Kidney epithelial cell (primary cell): ENCODE measurements around the gene AP3B1. TPM values are rescaled to one million over a fixed set of nuclear protein-coding genes. Genes with fewer than 3 reads are reported as not detected.
A peak's percentile ranks its signal among the peaks of the same experiment; 100 is the strongest.

ENCODE experiments used
- DNase-seq: peaks from one replicate; pipeline ENCODE4 v3.0.0-alpha.2; 2010; ENCODE audit warnings: low read depth
- H3K27me3 ChIP-seq: 2 replicates; pipeline ENCODE4 v1.6.0; 2011; ENCODE audit warnings: low read length; ENCODE audit not compliant: control insufficient read depth, insufficient read depth
- H3K36me3 ChIP-seq: 2 replicates; pipeline ENCODE4 v1.5.1; 2011; ENCODE audit warnings: low read length; ENCODE audit not compliant: control insufficient read depth, insufficient read depth
- H3K4me3 ChIP-seq: 2 replicates; pipeline ENCODE4 v1.5.1; 2011; ENCODE audit warnings: low read depth, mild to moderate bottlenecking, control low read depth, low read length
- total RNA-seq: library from RNA; depleted of rRNA; stranded (reverse); fragments of >200 nt; gene quantifications from 2 replicates; pipeline ENCODE4 v1.2.3, GENCODE V29; 2015
- TF ChIP-seq, protein P1 (sequence below): IDR thresholded peaks from 2 replicates; pipeline ENCODE4 v1.5.1; 2011; ENCODE audit warnings: mild to moderate bottlenecking, moderate library complexity, low read length, control low read depth, inconsistent platforms; ENCODE audit not compliant: insufficient read depth, poor library complexity, severe bottlenecking

AP3B1 gene
- total RNA-seq, 1 donor from 2014 or later, result 36.4 TPM

DNA sequence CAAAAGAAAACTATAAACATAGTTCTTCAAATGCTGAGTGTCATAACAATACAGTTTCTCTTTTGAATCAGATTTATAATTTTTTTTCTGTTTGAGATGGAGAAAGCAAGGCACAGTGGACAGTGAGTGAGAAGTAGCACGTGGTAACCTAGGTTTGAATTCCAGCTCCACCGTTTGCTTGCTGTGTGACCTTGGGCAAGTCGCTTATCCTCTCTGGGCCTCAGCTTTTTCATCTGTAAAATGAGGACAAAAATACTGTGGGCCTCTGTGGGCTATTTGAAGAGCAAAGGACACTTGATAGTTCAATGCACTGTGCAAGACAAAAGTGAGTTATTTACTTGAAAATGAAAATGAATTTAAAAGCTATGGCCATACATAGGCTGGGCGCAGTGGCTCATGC, 330.7 kb downstream of the AP3B1 start:
- Histone ChIP-seq H3K36me3 (no peaks in the 10 kb centered on the region), H3K27me3 (peaks cover 10% of the 10 kb centered on the region), H3K4me3 (no peak overlapping the region)
- DNase-seq, result no peak
- TF ChIP-seq, protein P1, sequence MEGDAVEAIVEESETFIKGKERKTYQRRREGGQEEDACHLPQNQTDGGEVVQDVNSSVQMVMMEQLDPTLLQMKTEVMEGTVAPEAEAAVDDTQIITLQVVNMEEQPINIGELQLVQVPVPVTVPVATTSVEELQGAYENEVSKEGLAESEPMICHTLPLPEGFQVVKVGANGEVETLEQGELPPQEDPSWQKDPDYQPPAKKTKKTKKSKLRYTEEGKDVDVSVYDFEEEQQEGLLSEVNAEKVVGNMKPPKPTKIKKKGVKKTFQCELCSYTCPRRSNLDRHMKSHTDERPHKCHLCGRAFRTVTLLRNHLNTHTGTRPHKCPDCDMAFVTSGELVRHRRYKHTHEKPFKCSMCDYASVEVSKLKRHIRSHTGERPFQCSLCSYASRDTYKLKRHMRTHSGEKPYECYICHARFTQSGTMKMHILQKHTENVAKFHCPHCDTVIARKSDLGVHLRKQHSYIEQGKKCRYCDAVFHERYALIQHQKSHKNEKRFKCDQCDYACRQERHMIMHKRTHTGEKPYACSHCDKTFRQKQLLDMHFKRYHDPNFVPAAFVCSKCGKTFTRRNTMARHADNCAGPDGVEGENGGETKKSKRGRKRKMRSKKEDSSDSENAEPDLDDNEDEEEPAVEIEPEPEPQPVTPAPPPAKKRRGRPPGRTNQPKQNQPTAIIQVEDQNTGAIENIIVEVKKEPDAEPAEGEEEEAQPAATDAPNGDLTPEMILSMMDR, result no peak

DNA sequence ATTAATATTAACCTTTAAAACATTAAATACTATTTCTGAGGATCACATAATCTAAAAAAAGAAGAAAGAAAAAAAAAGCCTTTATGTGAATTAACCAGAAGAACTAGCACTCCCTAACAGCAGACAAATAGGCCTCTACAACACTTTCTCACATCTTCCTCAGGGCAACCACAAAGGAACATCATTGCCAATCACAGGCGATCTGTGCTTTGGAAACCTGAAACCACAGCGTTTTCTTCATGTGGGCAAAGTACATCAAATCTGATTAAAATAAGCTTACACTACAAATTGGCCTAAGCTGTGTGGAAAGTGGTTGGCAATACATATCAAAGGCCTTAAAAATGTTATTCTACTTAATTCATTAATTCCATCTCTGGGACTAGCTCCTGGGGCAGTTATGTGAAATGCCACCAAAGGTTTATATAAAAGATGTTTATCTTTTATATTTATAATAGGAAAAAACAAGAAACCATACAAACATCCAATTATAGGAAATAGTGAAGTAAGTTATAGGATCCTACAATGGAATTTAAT, 333.6 kb downstream of the AP3B1 start:
- TF ChIP-seq, protein P1, result no peak
- H3K27me3 ChIP-seq, result peaks cover 25% of the 10 kb centered on the region

DNA sequence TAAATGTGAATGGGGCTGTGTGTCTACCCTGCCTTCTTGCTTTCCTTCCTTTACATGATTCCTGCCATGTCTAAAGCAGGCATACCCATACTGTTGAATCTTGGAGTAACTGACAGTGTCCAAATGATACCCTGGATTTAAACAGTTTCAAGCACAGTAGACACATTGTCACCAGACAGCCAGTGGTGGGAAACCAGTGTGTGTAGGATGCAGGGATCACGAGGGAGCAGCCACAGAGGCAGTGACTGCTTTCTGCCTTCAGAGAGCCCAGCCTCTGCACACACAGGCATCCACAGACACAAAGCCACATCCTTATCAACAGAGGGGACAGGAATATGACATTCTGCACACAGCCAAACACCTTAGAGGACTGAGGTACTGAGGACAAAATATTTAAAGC, 334.2 kb downstream of the AP3B1 start:
- H3K36me3 ChIP-seq, result no peaks in the 10 kb centered on the region
- H3K27me3 ChIP-seq, result peaks cover 25% of the 10 kb centered on the region
- TF ChIP-seq, protein P1, result no peak
- H3K4me3 ChIP-seq, result no peak overlapping the region
- no peak for DNase-seq

More for the DNA sequence above, 333.6 kb downstream of the AP3B1 start:
- DNase-seq, result no peak
- Histone ChIP-seq H3K4me3 (no peak overlapping the region), H3K36me3 (no peaks in the 10 kb centered on the region)

DNA sequence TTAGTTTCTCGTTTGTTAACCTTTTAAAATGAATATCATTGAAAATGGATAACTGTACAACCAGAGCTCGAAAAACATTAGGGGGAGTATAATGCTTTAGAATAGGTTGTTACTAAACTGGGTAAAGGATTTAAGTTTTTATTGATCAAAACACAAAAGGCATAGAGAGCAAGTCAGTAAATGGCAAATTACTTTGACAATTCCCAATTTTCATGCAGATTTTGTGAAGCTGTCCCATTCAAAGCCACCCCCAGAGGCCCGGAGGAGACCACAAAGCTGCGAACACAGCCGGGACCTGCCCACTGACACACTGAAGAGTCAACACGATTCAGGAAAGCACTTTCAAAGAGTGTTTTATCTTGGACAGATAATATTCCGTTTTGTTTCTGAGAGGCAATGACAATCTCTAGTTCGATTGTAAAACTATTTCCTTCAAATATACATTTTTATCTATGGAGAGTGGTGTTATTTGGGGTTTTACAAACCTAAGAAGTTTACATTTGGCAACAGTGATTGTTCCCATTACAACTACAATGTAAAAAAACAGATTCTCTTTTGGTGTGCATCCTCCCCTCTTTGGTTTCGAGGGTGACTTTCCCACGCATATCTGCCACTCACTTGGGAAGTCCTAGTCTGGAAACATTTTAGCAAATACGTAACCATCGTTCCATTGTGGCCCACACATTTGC, 335.7 kb downstream of the AP3B1 start:
- TF ChIP-seq, protein P1, result no peak
- peaks cover 25% of the 10 kb centered on the region for H3K27me3 ChIP-seq
- no peak overlapping the region for H3K4me3 ChIP-seq
- DNase-seq, result no peak
- no peaks in the 10 kb centered on the region for H3K36me3 ChIP-seq

DNA sequence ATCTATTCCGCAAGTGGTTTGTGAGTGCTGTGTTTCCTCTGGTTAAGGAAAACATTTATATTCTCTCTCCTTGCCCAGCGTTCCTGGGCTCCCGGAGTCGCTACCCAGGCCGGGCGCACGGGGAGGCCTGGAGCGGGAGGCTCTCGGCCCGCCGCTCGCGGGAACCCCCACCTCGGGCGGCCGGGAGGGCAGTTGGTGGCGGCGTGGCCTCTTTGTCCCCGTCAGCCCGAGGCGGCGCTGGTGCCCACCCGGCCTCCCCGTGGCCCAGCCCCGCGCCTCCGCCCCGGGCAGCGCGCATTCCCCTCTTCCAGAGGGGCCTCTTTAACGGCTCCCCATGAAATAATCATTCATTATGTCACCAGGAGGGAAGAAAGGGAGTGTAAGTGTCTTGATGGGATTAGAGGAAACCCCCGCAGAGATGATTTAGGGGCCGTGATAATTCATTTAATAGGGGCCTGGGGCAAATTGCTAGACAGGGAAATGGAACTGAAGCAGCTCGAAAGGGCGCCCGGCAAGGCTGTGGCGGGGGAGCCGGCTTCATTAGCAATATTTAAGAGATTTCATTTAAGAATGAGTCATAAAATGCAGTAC, 336.5 kb downstream of the AP3B1 start:
- TF ChIP-seq, protein P1, result no peak
- Histone ChIP-seq H3K27me3 (peaks cover 25% of the 10 kb centered on the region), H3K36me3 (no peaks in the 10 kb centered on the region), H3K4me3 (peak overlapping the region; percentile 6)
- no peak for DNase-seq
